Activated CD8-positive, alpha-beta memory T cell treated with anti-CD3 and anti-CD28 coated beads, Interleukin-2, amount 50 U/mL, for 24 hours (primary cell): Measurements from ENCODE around the gene SCTR.

Experiments used
- DNase-seq: peaks from one replicate; pipeline ENCODE4 v3.0.0-alpha.2; 2020; ENCODE audit errors: extremely low read depth

Gene SCTR

GRCh38 chr2:119523952-119524694, at the start of gene SCTR:
Gene SCTR (minus strand): TSS chr2:119524483. CDS start chr2:119524226, 257 bp downstream.
- no peak for DNase-seq

GRCh38 chr2:119567292-119567691, 43.0 kb upstream of the SCTR start:
- no peak for DNase-seq

GRCh38 chr2:119565481-119565880, 41.2 kb upstream of the SCTR start:
- no peak for DNase-seq

GRCh38 chr2:119553687-119554344, 29.5 kb upstream of the SCTR start:
- no peak for DNase-seq

GRCh38 chr2:119552902-119553301, 28.6 kb upstream of the SCTR start:
- no peak for DNase-seq

GRCh38 chr2:119550856-119551255, 26.6 kb upstream of the SCTR start:
- no peak for DNase-seq

GRCh38 chr2:119550346-119550745, 26.1 kb upstream of the SCTR start:
- no peak for DNase-seq

- DNase-seq, result no peak
Measured at GRCh38 chr2:119549241-119549640, 25.0 kb upstream of the SCTR start.

- no peak for DNase-seq
Measured at GRCh38 chr2:119548516-119549120, 24.3 kb upstream of the SCTR start.

GRCh38 chr2:119546447-119546767, 22.1 kb upstream of the SCTR start:
- no peak for DNase-seq

GRCh38 chr2:119545754-119546446, 21.6 kb upstream of the SCTR start:
- no peak for DNase-seq

- no peak for DNase-seq
Measured at GRCh38 chr2:119544939-119545475, 20.7 kb upstream of the SCTR start.

- peak; percentile 8 for DNase-seq
Measured at GRCh38 chr2:119544075-119544938, 20.0 kb upstream of the SCTR start, which contains the start of gene CFAP221. Gene CFAP221 (plus strand): TSS chr2:119544449. CDS start chr2:119546132, 1,683 bp downstream.

GRCh38 chr2:119541476-119541875, 17.2 kb upstream of the SCTR start:
- no peak for DNase-seq

- DNase-seq, result no peak
Measured at GRCh38 chr2:119537792-119538191, 13.5 kb upstream of the SCTR start.

- no peak for DNase-seq
Measured at GRCh38 chr2:119536707-119537106, 12.4 kb upstream of the SCTR start.

GRCh38 chr2:119536211-119536610, 11.9 kb upstream of the SCTR start:
- no peak for DNase-seq

GRCh38 chr2:119533560-119533959, 9.3 kb upstream of the SCTR start:
- DNase-seq, result no peak

GRCh38 chr2:119531292-119531691, 7.0 kb upstream of the SCTR start:
- DNase-seq, result no peak

GRCh38 chr2:119527999-119528398, 3.7 kb upstream of the SCTR start:
- DNase-seq, result no peak

- DNase-seq, result no peak
Measured at GRCh38 chr2:119525614-119526013, 1.3 kb upstream of the SCTR start.
